ENCODE data around the gene SNRPN. TPM values are rescaled to one million over a fixed set of nuclear protein-coding genes. Genes with fewer than 3 reads are reported as not detected.

The SNRPN gene
- total RNA-seq, 2 donors from 2014 or later = 29.9 to 40.5 TPM

- Mint-ChIP-seq H3K36me3 (peaks cover 33% of the 10 kb centered on the region), H3K9me3 (peaks cover 19% of the 10 kb centered on the region), H3K4me1 (ENCODE audit: low read depth in 2 of 2) (peaks cover 0 to 13% of the 10 kb centered on the region in 2 donors), H3K4me3 (no peak overlapping the region), H3K27ac (peak overlapping the region in 1 of 2 donors; percentile 19), H3K27me3 (no peaks in the 10 kb centered on the region)
- DNase-seq (ENCODE audit: low spot score) (no peak), ATAC-seq (no peak)
These were observed 31.9 kb downstream of the SNRPN start for GRCh38 chr15:24986653-24987052.

GRCh38 chr15:25019434-25019833 is 64.6 kb downstream of the SNRPN start:
- no peaks in the 10 kb centered on the region for H3K4me1 Mint-ChIP-seq (ENCODE audit: low read depth in 2 of 2)
- H3K4me3 Mint-ChIP-seq = no peak overlapping the region
- H3K27me3 Mint-ChIP-seq = no peaks in the 10 kb centered on the region
- peaks cover 55% of the 10 kb centered on the region for H3K36me3 Mint-ChIP-seq
- DNase-seq (ENCODE audit: low spot score) (no peak), ATAC-seq (no peak)
- peaks cover 24% of the 10 kb centered on the region for H3K9me3 Mint-ChIP-seq
- H3K27ac Mint-ChIP-seq = no peak overlapping the region

- H3K36me3 Mint-ChIP-seq = peaks cover 54% of the 10 kb centered on the region
- DNase-seq (ENCODE audit: low spot score) = no peak
- H3K4me1 Mint-ChIP-seq (ENCODE audit: low read depth in 2 of 2) = no peaks in the 10 kb centered on the region
- no peak overlapping the region for H3K27ac Mint-ChIP-seq
- H3K4me3 Mint-ChIP-seq = no peak overlapping the region
- no peak for ATAC-seq
- peaks cover 23% of the 10 kb centered on the region for H3K9me3 Mint-ChIP-seq
- H3K27me3 Mint-ChIP-seq = no peaks in the 10 kb centered on the region
These were observed 67.4 kb downstream of the SNRPN start for GRCh38 chr15:25022233-25022632.

Other genes starting within 250 kb of the SNRPN start
- 10 to 100 TPM in 1 of 2 donors, 1 to 10 TPM in 1; 7.8 to 10.9 TPM for gene SNURF, start within 50 bp of the SNRPN start, total RNA-seq

Measured in natural killer cell treated with Interleukin-12 subunit alpha and Interleukin-12 subunit beta and Interleukin-15 and Interleukin-18, amount 100 ng/mL, for 72 hours (primary cell).